GM12878 (cell line): ENCODE data around the gene SPTBN1. TPM values are rescaled to one million over a fixed set of nuclear protein-coding genes. Genes with fewer than 3 reads are reported as not detected.

ENCODE experiments used
- ATAC-seq: fragments of 200-7000 bp; cut with Tn5 transposase; 3 replicates; pipeline ENCODE4 v1.9.1; 2020; ENCODE audit warnings: mild to moderate bottlenecking, moderate library complexity
- BruUV-seq: library from RNA; stranded (reverse); fragments of 400-500 nt; replicated peaks from 2 replicates; lab custom pipeline; 2021; lab: Mats Ljungman, UMichigan
- CTCF ChIA-PET: fragments of 300-600 bp; sonication (Branson Sonifier 250); formaldehyde crosslinking; extraction: SDS; loops from one replicate; lab custom pipeline; 2021; ENCODE audit warnings: inconsistent platforms; lab: Yijun Ruan, JAX
- POLR2A ChIA-PET: fragments of 350-600 bp; formaldehyde crosslinking; extraction: SDS; loops from one replicate; lab custom pipeline; 2021; ENCODE audit warnings: inconsistent platforms; lab: Charles Lee
- RAD21 ChIA-PET: fragments of 300-600 bp; sonication (Branson Sonifier 250); formaldehyde crosslinking; loops from one replicate; lab custom pipeline; 2023; ENCODE audit warnings: antibody characterized with exemption; ENCODE audit not compliant: unreplicated experiment; lab: Charles Lee
- SMC1A ChIA-PET: fragments of 300-600 bp; sonication (Branson Sonifier 250); formaldehyde crosslinking; loops from one replicate; lab custom pipeline; 2023; ENCODE audit not compliant: unreplicated experiment, uncharacterized antibody; lab: Charles Lee
- DNase-seq: peaks from one replicate; pipeline ENCODE4 v3.0.0-alpha.2; 2011; ENCODE audit warnings: low read depth, low spot score
- FAIRE-seq: peaks from 3 replicates; lab custom pipeline; 2011; peaks lifted over from hg19 to GRCh38; lab: Jason Lieb, UNC
- H2AFZ ChIP-seq: 2 replicates; pipeline ENCODE4 v1.6.0; 2011; ENCODE audit warnings: low read depth, low read length, control low read depth; ENCODE audit not compliant: control insufficient read depth
- H3K27ac ChIP-seq: 2 replicates; pipeline ENCODE4 v1.5.1; 2011; ENCODE audit warnings: control low read depth; ENCODE audit not compliant: control insufficient read depth, insufficient read depth
- H3K27me3 ChIP-seq, 2 experiments: replicated peaks in 1 of 2; 2 replicates each; pipeline versions ENCODE4 v1.6.0 to v1.6.1; 2011; ENCODE audit warnings: low read length in 1 of 2; ENCODE audit not compliant: control insufficient read depth in 2 of 2, insufficient read depth in 2 of 2
- H3K36me3 ChIP-seq, 2 experiments: 2 replicates each; pipeline ENCODE4 v1.5.1; 2011; ENCODE audit warnings: low read length in 1 of 2; ENCODE audit not compliant: control insufficient read depth in 2 of 2, insufficient read depth in 2 of 2
- H3K4me1 ChIP-seq: 2 replicates; pipeline ENCODE4 v1.6.1; 2011; ENCODE audit warnings: mild to moderate bottlenecking, low read length, moderate library complexity, mixed read lengths; ENCODE audit not compliant: control insufficient read depth, insufficient read depth
- H3K4me2 ChIP-seq: 2 replicates; pipeline ENCODE4 v1.6.0; 2011; ENCODE audit warnings: control low read depth; ENCODE audit not compliant: control insufficient read depth, insufficient read depth
- H3K4me3 ChIP-seq: fragments of 200-600 bp; sonication (generic); 2 replicates; pipeline ENCODE4 v1.5.1; 2016
- H3K79me2 ChIP-seq: 2 replicates; pipeline ENCODE4 v1.6.0; 2011; ENCODE audit warnings: low read length; ENCODE audit not compliant: control insufficient read depth, insufficient read depth
- H3K9ac ChIP-seq: 2 replicates; pipeline ENCODE4 v1.8.0; 2011; ENCODE audit warnings: low read length, control low read depth, mixed read lengths; ENCODE audit not compliant: control insufficient read depth, insufficient read depth
- H3K9me3 ChIP-seq: replicated peaks from 3 replicates; pipeline ENCODE4 v1.5.1; 2011; ENCODE audit warnings: mild to moderate bottlenecking, low read length; ENCODE audit not compliant: control insufficient read depth, insufficient read depth
- H4K20me1 ChIP-seq: 2 replicates; pipeline ENCODE4 v1.6.0; 2011; ENCODE audit not compliant: control insufficient read depth, insufficient read depth
- CHD1 ChIP-seq: IDR thresholded peaks from 2 replicates; pipeline ENCODE4 v1.6.1; 2012; ENCODE audit warnings: low read depth, low read length, improper control_type of control experiment
- ESRRA ChIP-seq: IDR thresholded peaks from 2 replicates; pipeline ENCODE4 v1.6.1; 2012; ENCODE audit warnings: mild to moderate bottlenecking, low read length, improper control_type of control experiment
- JUNB ChIP-seq: IDR thresholded peaks from 2 replicates; pipeline ENCODE4 v1.6.1; 2016; ENCODE audit warnings: antibody characterized with exemption, mild to moderate bottlenecking
- KLF5 ChIP-seq: fragments of 450-650 bp; IDR thresholded peaks from 2 replicates; pipeline ENCODE4 v1.6.1; 2014; ENCODE audit warnings: mild to moderate bottlenecking; ENCODE audit not compliant: partially characterized antibody
- MTA3 ChIP-seq: IDR thresholded peaks from 2 replicates; pipeline ENCODE4 v1.6.1; 2012; ENCODE audit warnings: low read length, inconsistent platforms, borderline replicate concordance
- NFXL1 ChIP-seq: fragments of 450-650 bp; IDR thresholded peaks from 2 replicates; pipeline ENCODE4 v1.6.1; 2017; ENCODE audit warnings: antibody characterized with exemption, mild to moderate bottlenecking, borderline replicate concordance
- NFYA ChIP-seq: IDR thresholded peaks from 2 replicates; pipeline ENCODE4 v1.6.1; 2011; ENCODE audit warnings: low read depth, mild to moderate bottlenecking, low read length, improper control_type of control experiment, borderline replicate concordance
- NRF1 ChIP-seq: conservative IDR thresholded peaks from 2 replicates; pipeline ENCODE4 v1.6.1; 2011; ENCODE audit warnings: mild to moderate bottlenecking, low read depth, low read length, improper control_type of control experiment
- PAX5 ChIP-seq: IDR thresholded peaks from 2 replicates; pipeline ENCODE4 v1.6.1; 2011; ENCODE audit warnings: low read depth, low read length, borderline replicate concordance
- SRF ChIP-seq, 2 experiments: IDR thresholded peaks; 2 replicates each; pipeline ENCODE4 v1.6.1; 2011; ENCODE audit warnings: low read depth in 2 of 2, low read length in 2 of 2, mild to moderate bottlenecking in 1 of 2, moderate library complexity in 1 of 2
- STAT1 ChIP-seq: fragments of 450-650 bp; conservative IDR thresholded peaks from 2 replicates; pipeline ENCODE4 v1.6.1; 2014; ENCODE audit warnings: antibody characterized with exemption, mild to moderate bottlenecking
- ZNF217 ChIP-seq: fragments of 450-650 bp; IDR thresholded peaks from 2 replicates; pipeline ENCODE4 v1.6.1; 2017; ENCODE audit warnings: antibody characterized with exemption, mild to moderate bottlenecking
- WGBS: methylation state at CpG from one replicate; pipeline ENCODE4 v1.1.6; 2016; ENCODE audit warnings: low lambda C conversion rate; ENCODE audit not compliant: insufficient replicate concordance, insufficient coverage; ENCODE audit errors: missing lambda C conversion rate; 5-methylcytosine and 5-hydroxymethylcytosine counted together
- in situ Hi-C: fragments of 300-500 bp; cut with MboI; formaldehyde crosslinking; loops from 9 replicates; pipeline ENCODE4 v1.14.3; 2018; ENCODE audit warnings: mixed read lengths
- intact Hi-C: fragments of 100-400 bp; cut with micrococcal nuclease; formaldehyde crosslinking; loops from one replicate; pipeline ENCODE4 v1.14.2; 2022; ENCODE audit not compliant: unreplicated experiment
- polyA plus RNA-seq, 11 experiments: library from polyadenylated mRNA; depleted of rRNA in 4 of 11; unstranded in 6 of 11; stranded (reverse) in 5 of 11; fragments of >200 nt; fragmentation: Nextera tagmentation in 4 of 11; fragmentation: Illumina TruSeq in 1 of 11; extraction: Ambion mirVana in 4 of 11; extraction: Trizol in 1 of 11; gene quantifications; 1 replicate in 1 of 11; 2 replicates in 10 of 11; pipeline versions ENCODE4 v1.2.1 to v1.2.3, GENCODE V29; 2011 to 2016; ENCODE audit warnings: inconsistent platforms in 2 of 11, missing spikeins in 2 of 11, low read depth in 1 of 11
- total RNA-seq, 4 experiments: library from RNA; depleted of rRNA in 3 of 4; stranded (reverse); fragments of >200 nt in 3 of 4; fragmentation: Illumina TruSeq in 1 of 4; extraction: Trizol in 1 of 4; gene quantifications; 2 replicates each; pipeline versions ENCODE4 v1.2.1 to v1.2.3, GENCODE V29; 2013 to 2021
- TF ChIP-seq, protein P1 (sequence below): fragments of 450-650 bp; IDR thresholded peaks from 2 replicates; pipeline ENCODE4 v1.6.1; 2017; ENCODE audit warnings: antibody characterized with exemption, mild to moderate bottlenecking, moderate library complexity
- TF ChIP-seq, protein P2 (sequence below): IDR thresholded peaks from 2 replicates; pipeline ENCODE4 v1.6.1; 2012; ENCODE audit warnings: low read length, inconsistent platforms

The SPTBN1 gene
- total and polyA plus RNA-seq, 10 of the 15 experiments (the other 5 are each of a cell fraction or from before 2014, with no cell fraction given), result 20.6 to 154 (median 76.7) TPM

DNA sequence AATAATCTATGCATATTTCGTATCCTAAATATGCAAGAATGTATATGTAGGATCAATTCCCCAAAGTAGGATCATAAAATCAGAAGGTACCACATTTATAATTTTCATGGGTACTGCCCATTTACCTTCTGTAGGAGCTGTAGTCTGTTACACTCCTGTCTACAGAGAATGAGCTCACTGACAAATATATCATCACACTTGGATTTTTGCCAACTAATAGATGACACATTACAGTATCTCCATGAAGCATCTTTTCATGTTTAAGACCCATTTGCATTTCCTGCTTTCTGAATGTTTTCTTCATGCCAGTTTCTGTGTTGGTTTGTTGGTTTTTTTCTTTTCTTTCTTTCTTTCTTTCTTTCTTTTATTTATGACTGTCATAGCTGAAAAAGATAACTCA lies 196.4 kb downstream of the SPTBN1 start:
- WGBS, result 91% methylated on average over 1 of the region's 1 CpG
- Histone ChIP-seq H3K9me3 (no peaks in the 10 kb centered on the region), H3K36me3 (peaks cover 40 to 58% of the 10 kb centered on the region in 2 experiments), H3K4me3 (no peak overlapping the region), H2AFZ (no peak overlapping the region), H3K9ac (no peak overlapping the region), H4K20me1 (no peaks in the 10 kb centered on the region), H3K27me3 (no peaks in the 10 kb centered on the region), H3K27ac (no peak overlapping the region), H3K4me1 (no peaks in the 10 kb centered on the region), H3K79me2 (no peaks in the 10 kb centered on the region), H3K4me2 (no peak overlapping the region)
- DNase-seq (no peak), ATAC-seq (peak; percentile 67), FAIRE-seq (no peak)
- CTCF ChIA-PET, result interaction anchor here (1.0 to 1.9 kb wide), 6 partner anchors 13 to 130 kb away, joined by 3 to 8 read pairs (median 4); no protein-coding TSS in a partner anchor
- in situ Hi-C loops (no loop called here), intact Hi-C loops (no loop called here)
- RAD21 ChIA-PET, result interaction anchor here (1.0 kb wide), 2 partner anchors 76 to 129 kb away, joined by 3 read pairs; no protein-coding TSS in a partner anchor
- BruUV-seq, result no TSS peak
- no peak for TF ChIP-seq NFYA
- TF ChIP-seq NFXL1, result no peak
- TF ChIP-seq SRF (IDR thresholded peaks at IDR 0.05; ENCODE audit: low read depth in 2 of 2, low read length in 2 of 2), result no peak
- no peak for TF ChIP-seq ESRRA
- TF ChIP-seq CHD1, result no peak
- TF ChIP-seq, protein P1, sequence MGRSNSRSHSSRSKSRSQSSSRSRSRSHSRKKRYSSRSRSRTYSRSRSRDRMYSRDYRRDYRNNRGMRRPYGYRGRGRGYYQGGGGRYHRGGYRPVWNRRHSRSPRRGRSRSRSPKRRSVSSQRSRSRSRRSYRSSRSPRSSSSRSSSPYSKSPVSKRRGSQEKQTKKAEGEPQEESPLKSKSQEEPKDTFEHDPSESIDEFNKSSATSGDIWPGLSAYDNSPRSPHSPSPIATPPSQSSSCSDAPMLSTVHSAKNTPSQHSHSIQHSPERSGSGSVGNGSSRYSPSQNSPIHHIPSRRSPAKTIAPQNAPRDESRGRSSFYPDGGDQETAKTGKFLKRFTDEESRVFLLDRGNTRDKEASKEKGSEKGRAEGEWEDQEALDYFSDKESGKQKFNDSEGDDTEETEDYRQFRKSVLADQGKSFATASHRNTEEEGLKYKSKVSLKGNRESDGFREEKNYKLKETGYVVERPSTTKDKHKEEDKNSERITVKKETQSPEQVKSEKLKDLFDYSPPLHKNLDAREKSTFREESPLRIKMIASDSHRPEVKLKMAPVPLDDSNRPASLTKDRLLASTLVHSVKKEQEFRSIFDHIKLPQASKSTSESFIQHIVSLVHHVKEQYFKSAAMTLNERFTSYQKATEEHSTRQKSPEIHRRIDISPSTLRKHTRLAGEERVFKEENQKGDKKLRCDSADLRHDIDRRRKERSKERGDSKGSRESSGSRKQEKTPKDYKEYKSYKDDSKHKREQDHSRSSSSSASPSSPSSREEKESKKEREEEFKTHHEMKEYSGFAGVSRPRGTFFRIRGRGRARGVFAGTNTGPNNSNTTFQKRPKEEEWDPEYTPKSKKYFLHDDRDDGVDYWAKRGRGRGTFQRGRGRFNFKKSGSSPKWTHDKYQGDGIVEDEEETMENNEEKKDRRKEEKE, result no peak
- no peak for TF ChIP-seq MTA3
- no peak for TF ChIP-seq PAX5
- no peak for TF ChIP-seq NRF1
- no peak for TF ChIP-seq KLF5
- no peak for TF ChIP-seq STAT1
- TF ChIP-seq ZNF217, result no peak
- TF ChIP-seq, protein P2, sequence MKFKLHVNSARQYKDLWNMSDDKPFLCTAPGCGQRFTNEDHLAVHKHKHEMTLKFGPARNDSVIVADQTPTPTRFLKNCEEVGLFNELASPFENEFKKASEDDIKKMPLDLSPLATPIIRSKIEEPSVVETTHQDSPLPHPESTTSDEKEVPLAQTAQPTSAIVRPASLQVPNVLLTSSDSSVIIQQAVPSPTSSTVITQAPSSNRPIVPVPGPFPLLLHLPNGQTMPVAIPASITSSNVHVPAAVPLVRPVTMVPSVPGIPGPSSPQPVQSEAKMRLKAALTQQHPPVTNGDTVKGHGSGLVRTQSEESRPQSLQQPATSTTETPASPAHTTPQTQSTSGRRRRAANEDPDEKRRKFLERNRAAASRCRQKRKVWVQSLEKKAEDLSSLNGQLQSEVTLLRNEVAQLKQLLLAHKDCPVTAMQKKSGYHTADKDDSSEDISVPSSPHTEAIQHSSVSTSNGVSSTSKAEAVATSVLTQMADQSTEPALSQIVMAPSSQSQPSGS, result peak; percentile 30; the same call in 1 of the 2 replicates
- peak; percentile 42 for TF ChIP-seq JUNB
- SMC1A ChIA-PET, result interaction anchor here (1.0 to 4.8 kb wide), 8 partner anchors 11 to 129 kb away, joined by 3 to 28 read pairs (median 5); no protein-coding TSS in a partner anchor
- POLR2A ChIA-PET, result no interaction called here
